ENCODE measurements around the gene CCR7. TPM values are rescaled to one million over a fixed set of nuclear protein-coding genes. Genes with fewer than 3 reads are reported as not detected.
A peak's percentile ranks its signal among the peaks of the same experiment; 100 is the strongest.

The CCR7 gene
- total RNA-seq (0.28 TPM in 1 of 2 replicates, not detected in the other), polyA plus RNA-seq (0.57 TPM in 1 of 2 replicates, not detected in the other)

DNA sequence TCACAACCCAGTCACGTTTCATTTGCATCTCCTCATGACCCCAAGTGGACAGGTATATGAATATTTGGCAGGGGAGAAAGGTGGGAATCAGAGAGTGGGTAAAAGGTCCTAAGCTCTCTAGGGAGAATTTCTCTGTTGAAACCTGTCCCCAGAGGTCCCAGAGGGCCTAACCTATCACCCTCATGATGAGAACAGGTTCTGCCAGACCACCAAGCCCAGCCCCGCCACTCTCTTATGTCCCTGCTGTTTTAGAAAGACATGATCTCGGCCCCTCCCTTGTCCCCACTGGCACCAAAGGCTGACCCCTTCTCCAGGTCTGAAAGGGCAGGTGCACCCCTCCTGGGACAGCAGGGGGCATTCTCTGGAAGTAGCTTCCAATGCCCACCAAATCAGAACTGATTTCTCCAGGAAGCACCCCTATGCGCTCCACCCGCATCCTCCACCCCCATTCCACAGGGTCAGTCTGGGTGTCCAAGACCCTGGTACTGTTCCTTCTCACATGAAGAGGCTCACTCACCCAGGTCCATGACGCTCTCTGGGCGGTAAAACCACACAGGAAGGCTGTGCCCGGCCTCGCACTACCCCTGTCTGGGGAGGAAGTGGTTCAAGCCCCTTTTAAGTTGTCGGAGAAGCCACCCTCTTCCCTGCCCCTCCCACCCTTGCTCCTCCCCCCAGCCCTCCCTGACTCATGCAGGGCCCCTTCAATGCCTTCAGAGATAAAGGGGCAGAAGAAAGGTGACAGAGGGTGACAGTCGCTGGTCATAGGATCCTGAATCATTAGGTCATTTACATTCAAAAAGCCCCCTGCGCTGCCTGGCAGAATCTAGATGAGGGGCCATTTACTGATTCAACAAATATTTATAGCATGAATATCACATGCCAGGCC, at the start of gene CCR7:
CCR7 (minus strand) TSS at position 590 of the 886 bp plus-strand sequence; CDS start at position 527, 63 bp downstream.
- H3K9me3 ChIP-seq (ENCODE audit: low read depth) = no peaks in the 10 kb centered on the region
- H3K4me1 ChIP-seq (ENCODE audit: low read depth) = peaks cover 7% of the 10 kb centered on the region
- no peak within 1 kb of the TSS for H3K4me3 ChIP-seq
- H3K27me3 ChIP-seq = no peaks in the 10 kb centered on the region
- no peak for DNase-seq (ENCODE audit: low read depth in 1 of 2, low spot score in 1 of 2)
- TF ChIP-seq, protein P1, sequence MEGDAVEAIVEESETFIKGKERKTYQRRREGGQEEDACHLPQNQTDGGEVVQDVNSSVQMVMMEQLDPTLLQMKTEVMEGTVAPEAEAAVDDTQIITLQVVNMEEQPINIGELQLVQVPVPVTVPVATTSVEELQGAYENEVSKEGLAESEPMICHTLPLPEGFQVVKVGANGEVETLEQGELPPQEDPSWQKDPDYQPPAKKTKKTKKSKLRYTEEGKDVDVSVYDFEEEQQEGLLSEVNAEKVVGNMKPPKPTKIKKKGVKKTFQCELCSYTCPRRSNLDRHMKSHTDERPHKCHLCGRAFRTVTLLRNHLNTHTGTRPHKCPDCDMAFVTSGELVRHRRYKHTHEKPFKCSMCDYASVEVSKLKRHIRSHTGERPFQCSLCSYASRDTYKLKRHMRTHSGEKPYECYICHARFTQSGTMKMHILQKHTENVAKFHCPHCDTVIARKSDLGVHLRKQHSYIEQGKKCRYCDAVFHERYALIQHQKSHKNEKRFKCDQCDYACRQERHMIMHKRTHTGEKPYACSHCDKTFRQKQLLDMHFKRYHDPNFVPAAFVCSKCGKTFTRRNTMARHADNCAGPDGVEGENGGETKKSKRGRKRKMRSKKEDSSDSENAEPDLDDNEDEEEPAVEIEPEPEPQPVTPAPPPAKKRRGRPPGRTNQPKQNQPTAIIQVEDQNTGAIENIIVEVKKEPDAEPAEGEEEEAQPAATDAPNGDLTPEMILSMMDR (IDR thresholded peaks at IDR 0.05; ENCODE audit: low read depth, low read length) = no peak
- H3K36me3 ChIP-seq = no peaks in the 10 kb centered on the region
- H3K27ac ChIP-seq = no peak within 1 kb of the TSS

DNA sequence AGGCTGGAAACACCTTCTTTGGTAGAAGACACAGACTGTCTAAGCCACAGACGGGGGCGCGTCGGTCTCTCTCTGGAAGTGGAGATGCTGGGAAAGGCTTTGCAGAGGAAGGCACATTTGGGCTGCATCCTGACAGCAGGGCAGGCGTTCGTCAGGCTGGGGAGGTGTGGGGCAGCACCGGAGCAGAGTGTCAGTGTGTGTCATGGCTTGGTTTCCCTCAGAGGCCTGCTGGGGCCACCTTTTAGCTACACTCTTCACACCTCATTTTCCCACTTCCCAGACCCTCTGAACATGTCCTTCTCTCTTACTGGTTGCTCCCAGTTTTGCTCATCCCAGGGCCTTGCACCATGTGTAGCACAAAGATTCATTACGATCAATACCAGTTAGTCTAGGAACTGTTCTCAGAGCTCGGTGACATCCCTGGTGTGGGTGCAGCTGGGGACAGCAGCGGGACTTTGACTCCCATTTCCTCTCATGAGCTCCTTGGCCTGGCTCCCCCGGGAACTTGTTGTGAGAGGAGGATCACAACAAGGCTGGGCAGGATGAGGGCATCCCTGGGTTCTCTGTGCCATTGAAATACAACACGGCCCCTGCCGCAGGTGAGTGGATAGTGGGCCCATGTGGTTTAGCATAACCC, 49.3 kb upstream of the CCR7 start:
- H3K4me1 ChIP-seq (ENCODE audit: low read depth) = no peaks in the 10 kb centered on the region
- TF ChIP-seq, protein P1 (IDR thresholded peaks at IDR 0.05; ENCODE audit: low read depth, low read length) = no peak
- DNase-seq (ENCODE audit: low read depth in 1 of 2, low spot score in 1 of 2) = no peak
- H3K9me3 ChIP-seq (ENCODE audit: low read depth) = no peaks in the 10 kb centered on the region
- no peaks in the 10 kb centered on the region for H3K36me3 ChIP-seq
- no peak overlapping the region for H3K4me3 ChIP-seq
- H3K27me3 ChIP-seq = no peaks in the 10 kb centered on the region
- no peak overlapping the region for H3K27ac ChIP-seq

GRCh38 chr17:40613467-40614154, 48.3 kb upstream of the CCR7 start:
- DNase-seq (ENCODE audit: low read depth in 1 of 2, low spot score in 1 of 2) = no peak
- Histone ChIP-seq H3K36me3 (no peaks in the 10 kb centered on the region), H3K4me1 (ENCODE audit: low read depth) (no peaks in the 10 kb centered on the region), H3K27me3 (no peaks in the 10 kb centered on the region), H3K27ac (no peak overlapping the region), H3K9me3 (ENCODE audit: low read depth) (no peaks in the 10 kb centered on the region), H3K4me3 (no peak overlapping the region)
- TF ChIP-seq, protein P1 (IDR thresholded peaks at IDR 0.05; ENCODE audit: low read depth, low read length) = no peak

GRCh38 chr17:40612599-40613244, 47.5 kb upstream of the CCR7 start:
- H3K27ac ChIP-seq = no peak overlapping the region
- H3K4me3 ChIP-seq = no peak overlapping the region
- H3K27me3 ChIP-seq = no peaks in the 10 kb centered on the region
- DNase-seq (ENCODE audit: low read depth in 1 of 2, low spot score in 1 of 2) = no peak
- TF ChIP-seq, protein P1 (IDR thresholded peaks at IDR 0.05; ENCODE audit: low read depth, low read length) = no peak
- no peaks in the 10 kb centered on the region for H3K4me1 ChIP-seq (ENCODE audit: low read depth)
- H3K36me3 ChIP-seq = no peaks in the 10 kb centered on the region
- H3K9me3 ChIP-seq (ENCODE audit: low read depth) = no peaks in the 10 kb centered on the region

DNA sequence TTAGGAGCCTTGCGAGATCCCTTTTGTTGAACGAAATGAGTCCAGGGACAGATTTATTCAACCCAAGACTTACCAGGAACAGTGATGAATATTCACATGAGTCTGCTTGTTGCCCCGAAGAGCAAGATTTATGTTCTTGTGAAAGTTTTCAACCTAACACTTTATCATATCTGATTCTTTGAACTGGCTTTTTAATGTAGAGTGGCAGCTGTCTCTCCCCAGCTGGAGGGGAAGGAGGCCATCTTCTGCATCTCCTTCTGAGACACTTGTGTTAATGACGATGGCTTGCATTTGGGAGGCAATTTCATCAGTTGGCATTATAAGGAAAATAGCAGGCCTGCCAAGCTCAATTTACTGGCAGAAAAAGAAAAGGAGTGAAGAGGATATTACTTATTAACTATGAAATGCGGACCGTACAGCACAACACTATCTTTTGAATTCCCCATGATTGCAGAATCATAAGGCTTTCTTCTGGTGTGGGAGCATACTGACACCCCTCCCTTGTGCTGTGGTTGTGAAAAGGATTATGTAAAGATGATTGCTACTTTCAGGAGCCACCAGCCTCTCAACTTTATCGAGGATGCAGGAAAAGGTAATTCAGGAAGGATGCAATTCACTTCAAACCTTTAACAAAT, 46.7 kb upstream of the CCR7 start:
- TF ChIP-seq, protein P1 (IDR thresholded peaks at IDR 0.05; ENCODE audit: low read depth, low read length) = no peak
- no peaks in the 10 kb centered on the region for H3K4me1 ChIP-seq (ENCODE audit: low read depth)
- no peaks in the 10 kb centered on the region for H3K9me3 ChIP-seq (ENCODE audit: low read depth)
- no peaks in the 10 kb centered on the region for H3K36me3 ChIP-seq
- H3K4me3 ChIP-seq = no peak overlapping the region
- H3K27ac ChIP-seq = no peak overlapping the region
- peak in 1 of 2 donors; percentile 15 for DNase-seq (ENCODE audit: low read depth in 1 of 2, low spot score in 1 of 2)
- H3K27me3 ChIP-seq = no peaks in the 10 kb centered on the region
